NCI-H82 treated with DMSO at 0.1 percent for 48 hours (cell line): ENCODE data around the gene ORAI2.

ENCODE experiments used
- DNase-seq: peaks from one replicate; lab custom pipeline; 2025; ENCODE audit not compliant: unreplicated experiment; lab: John Stamatoyannopoulos, UW

Gene ORAI2

GRCh38 chr7:102413611-102414010 lies 19.8 kb upstream of the ORAI2 start:
- DNase-seq: no peak

- DNase-seq: no peak
Measured at GRCh38 chr7:102415685-102416225, 17.6 kb upstream of the ORAI2 start.

- no peak for DNase-seq
Measured at GRCh38 chr7:102416406-102416805, 17.0 kb upstream of the ORAI2 start.

- no peak for DNase-seq
Measured at GRCh38 chr7:102417105-102417504, 16.3 kb upstream of the ORAI2 start.

- DNase-seq: no peak
Measured at GRCh38 chr7:102418592-102418991, 14.8 kb upstream of the ORAI2 start.

- no peak for DNase-seq
Measured at GRCh38 chr7:102421706-102422240, 11.6 kb upstream of the ORAI2 start.

GRCh38 chr7:102424129-102424551 lies 9.2 kb upstream of the ORAI2 start:
- DNase-seq: peak; percentile 19

GRCh38 chr7:102424787-102425218 lies 8.6 kb upstream of the ORAI2 start:
- no peak for DNase-seq

- DNase-seq: peak; percentile 39
Measured at GRCh38 chr7:102425639-102426267, 7.6 kb upstream of the ORAI2 start.

GRCh38 chr7:102426268-102427018 lies 6.9 kb upstream of the ORAI2 start:
- no peak for DNase-seq

GRCh38 chr7:102427019-102427405 lies 6.4 kb upstream of the ORAI2 start:
- no peak for DNase-seq

GRCh38 chr7:102429141-102429899 lies 4.1 kb upstream of the ORAI2 start:
- DNase-seq: no peak

- DNase-seq: no peak
Measured at GRCh38 chr7:102431617-102432298, 1.6 kb upstream of the ORAI2 start.

- DNase-seq: no peak
Measured at GRCh38 chr7:102432442-102433218, 745 bp upstream of the ORAI2 start.

- no peak for DNase-seq
Measured at GRCh38 chr7:102434039-102434486, 688 bp downstream of the ORAI2 start.

- DNase-seq: no peak
Measured at GRCh38 chr7:102436118-102436517, 2.7 kb downstream of the ORAI2 start.

- no peak for DNase-seq
Measured at GRCh38 chr7:102439963-102440795, 6.8 kb downstream of the ORAI2 start.

GRCh38 chr7:102444961-102445673 lies 11.7 kb downstream of the ORAI2 start:
- DNase-seq: no peak
